Endothelial cell of umbilical vein (primary cell): ENCODE measurements around the gene VCL. TPM values are rescaled to one million over a fixed set of nuclear protein-coding genes. Genes with fewer than 3 reads are reported as not detected.

Source experiments
- BruUV-seq: library from RNA; stranded (reverse); fragments of 400-500 nt; replicated peaks from 2 replicates; lab custom pipeline; 2021; lab: Mats Ljungman, UMichigan
- CTCF ChIA-PET: fragments of 300-600, 350-600 bp; sonication (Branson Sonifier 250); formaldehyde crosslinking; loops from one replicate; lab custom pipeline; 2021; ENCODE audit warnings: antibody characterized with exemption, inconsistent platforms; lab: Charles Lee
- POLR2A ChIA-PET: fragments of 300-600, 350-600 bp; sonication (Branson Sonifier 250); formaldehyde crosslinking; loops from one replicate; lab custom pipeline; 2021; ENCODE audit warnings: antibody characterized with exemption, inconsistent platforms; lab: Charles Lee
- DNase-seq: peaks from one replicate; pipeline ENCODE4 v3.0.0-alpha.2; 2011; ENCODE audit warnings: low read depth, low spot score
- FAIRE-seq: peaks from 2 replicates; lab custom pipeline; 2011; peaks lifted over from hg19 to GRCh38; lab: Jason Lieb, UNC
- H2AFZ ChIP-seq: 2 replicates; pipeline ENCODE4 v1.6.0; 2012; ENCODE audit warnings: low read depth, low read length, control low read depth, inconsistent platforms
- H3K27ac ChIP-seq: 2 replicates; pipeline ENCODE4 v1.5.1; 2011; ENCODE audit warnings: low read depth, mild to moderate bottlenecking, control low read depth, low read length, moderate library complexity; ENCODE audit not compliant: insufficient read depth
- H3K27me3 ChIP-seq, 2 experiments: 2 replicates each; pipeline versions ENCODE4 v1.6.0 to v1.6.1; 2011; ENCODE audit warnings: low read length in 2 of 2, mixed read lengths in 1 of 2; ENCODE audit not compliant: control insufficient read depth in 2 of 2, insufficient read depth in 2 of 2
- H3K36me3 ChIP-seq, 2 experiments: 2 replicates in 1 of 2; 3 replicates in 1 of 2; pipeline ENCODE4 v1.5.1; 2011; ENCODE audit warnings: low read length in 2 of 2, mild to moderate bottlenecking in 1 of 2, moderate library complexity in 1 of 2; ENCODE audit not compliant: control insufficient read depth in 2 of 2, insufficient read depth in 2 of 2; ENCODE audit errors: extremely low read depth in 1 of 2
- H3K4me1 ChIP-seq: 3 replicates; pipeline ENCODE4 v1.5.1; 2011; ENCODE audit warnings: mild to moderate bottlenecking, low read length; ENCODE audit not compliant: control insufficient read depth, insufficient read depth; ENCODE audit errors: extremely low read depth
- H3K4me2 ChIP-seq: 2 replicates; pipeline ENCODE4 v1.6.1; 2011; ENCODE audit warnings: low read length, control low read depth, mixed read lengths; ENCODE audit not compliant: insufficient read depth
- H3K4me3 ChIP-seq, 3 experiments: fragments of 200-600 bp in 1 of 3; sonication (generic), shearing (Covaris generic) in 1 of 3; replicated peaks in 1 of 3; 2 replicates each; pipeline ENCODE4 v1.5.1; 2011 to 2016; ENCODE audit warnings: control low read depth in 3 of 3, low read length in 3 of 3, mild to moderate bottlenecking in 2 of 3, inconsistent platforms in 1 of 3, low read depth in 1 of 3, moderate library complexity in 1 of 3; ENCODE audit not compliant: insufficient read depth in 1 of 3
- H3K79me2 ChIP-seq: 2 replicates; pipeline ENCODE4 v1.6.0; 2012; ENCODE audit warnings: low read length, inconsistent platforms; ENCODE audit not compliant: control insufficient read depth, insufficient read depth
- H3K9ac ChIP-seq: replicated peaks from 2 replicates; pipeline ENCODE3; 2011; ENCODE audit warnings: low read length, control low read depth; ENCODE audit not compliant: insufficient read depth; ENCODE audit errors: extremely low read depth
- H3K9me1 ChIP-seq: replicated peaks from 3 replicates; pipeline ENCODE4 v1.6.0; 2011; ENCODE audit warnings: mild to moderate bottlenecking, low read length; ENCODE audit not compliant: control insufficient read depth, insufficient read depth; ENCODE audit errors: extremely low read depth
- H3K9me3 ChIP-seq: replicated peaks from 2 replicates; pipeline ENCODE4 v1.5.1; 2012; ENCODE audit warnings: low read length, inconsistent platforms; ENCODE audit not compliant: control insufficient read depth, insufficient read depth
- H4K20me1 ChIP-seq: replicated peaks from 2 replicates; pipeline ENCODE3; 2011; ENCODE audit warnings: mild to moderate bottlenecking, low read length; ENCODE audit not compliant: control insufficient read depth, insufficient read depth; ENCODE audit errors: extremely low read depth
- EZH2 ChIP-seq: IDR thresholded peaks from 2 replicates; pipeline ENCODE4 v1.6.1; 2012; ENCODE audit warnings: borderline replicate concordance, low read depth, mild to moderate bottlenecking, moderate library complexity, low read length, inconsistent platforms; ENCODE audit not compliant: severe bottlenecking
- FOS ChIP-seq: IDR thresholded peaks from 2 replicates; pipeline ENCODE4 v1.6.1; 2011; ENCODE audit warnings: mild to moderate bottlenecking, low read length, moderate library complexity, borderline replicate concordance; ENCODE audit not compliant: insufficient read depth
- GATA2 ChIP-seq: IDR thresholded peaks from 2 replicates; pipeline ENCODE4 v1.7.0; 2011; ENCODE audit warnings: low read depth, mild to moderate bottlenecking, moderate library complexity, mixed read lengths, low read length; ENCODE audit not compliant: insufficient read length, insufficient read depth
- JUN ChIP-seq: IDR thresholded peaks from 2 replicates; pipeline ENCODE4 v1.6.1; 2011; ENCODE audit warnings: borderline replicate concordance, low read depth; ENCODE audit not compliant: insufficient read length, insufficient read depth
- MYC ChIP-seq: IDR thresholded peaks from one replicate; pipeline ENCODE4 v1.6.1; 2011; ENCODE audit warnings: mild to moderate bottlenecking, low read depth, low read length
- POLR2A ChIP-seq: IDR thresholded peaks from 2 replicates; pipeline ENCODE4 v1.6.1; 2012; ENCODE audit warnings: low read depth, mild to moderate bottlenecking, control low read depth, low read length
- POLR2AphosphoS5 ChIP-seq: IDR thresholded peaks from 2 replicates; pipeline ENCODE4 v1.6.1; 2012; ENCODE audit warnings: low read depth, mild to moderate bottlenecking, control low read depth, low read length, moderate library complexity; ENCODE audit not compliant: insufficient read depth
- dilution Hi-C: fragments of 300-500 bp; cut with MboI; formaldehyde crosslinking; loops from one replicate; pipeline ENCODE4 v1.15.0; 2019; ENCODE audit warnings: low sequenced_read_pairs; ENCODE audit not compliant: extremely low pct_ligation_motif_present
- intact Hi-C: fragments of 100-400 bp; cut with micrococcal nuclease; formaldehyde crosslinking; loops from one replicate; pipeline ENCODE4 v1.10.0; 2022
- polyA plus RNA-seq, 4 experiments: library from polyadenylated mRNA; depleted of rRNA in 3 of 4; stranded (reverse) in 3 of 4; unstranded in 1 of 4; fragments of >200 nt; gene quantifications; 2 replicates each; pipeline versions ENCODE4 v1.2.1 to v1.2.3, GENCODE V29; 2011 to 2012; ENCODE audit warnings: missing spikeins in 1 of 4
- total RNA-seq: library from RNA; stranded (reverse); gene quantifications from 2 replicates; pipeline ENCODE4 v1.2.3, GENCODE V29; 2021
- TF ChIP-seq, protein P1 (sequence below), 2 donors: IDR thresholded peaks; 1 replicate in 1 of 2; 2 replicates in 1 of 2; pipeline ENCODE4 v1.5.1; 2011; ENCODE audit warnings: low read length in 2 of 2, mild to moderate bottlenecking in 2 of 2, moderate library complexity in 2 of 2, control low read depth in 1 of 2, inconsistent platforms in 1 of 2, low read depth in 1 of 2; ENCODE audit not compliant: insufficient read depth in 1 of 2; ENCODE audit errors: extremely low read depth in 1 of 2
- TF ChIP-seq, protein P2 (sequence below): IDR thresholded peaks from 2 replicates; pipeline ENCODE4 v1.6.1; 2011; ENCODE audit not compliant: insufficient read depth, insufficient read length

The VCL gene
- total and polyA plus RNA-seq, 2 donors (not counting 3 experiments of a cell fraction or from before 2014, with no cell fraction given): 95.4 to 231 TPM

DNA sequence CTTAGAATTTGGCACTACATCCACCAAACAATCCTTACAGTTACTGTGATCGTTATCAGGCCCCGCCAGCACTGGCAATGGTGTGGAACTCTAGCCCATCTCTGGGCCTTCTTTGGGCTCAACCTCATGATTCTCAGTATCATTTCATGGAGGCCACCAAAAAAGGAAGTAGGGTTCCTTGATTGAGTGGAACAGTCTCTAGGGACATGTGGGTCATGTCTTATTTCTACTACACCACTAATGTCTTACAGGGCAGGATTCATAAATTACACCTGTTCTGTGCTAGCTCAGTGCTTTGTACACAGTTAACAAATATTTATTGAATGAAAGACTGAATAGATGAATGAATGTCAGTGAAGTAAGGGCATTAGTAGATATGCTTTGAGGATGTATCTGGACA, 98.9 kb downstream of the VCL start:
- TF ChIP-seq FOS: no peak
- no peak for TF ChIP-seq POLR2A
- TF ChIP-seq POLR2AphosphoS5: no peak
- TF ChIP-seq JUN: no peak
- H3K9ac ChIP-seq: no peak overlapping the region
- intact Hi-C loops (no loop called here), dilution Hi-C loops (no loop called here)
- CTCF ChIA-PET: interaction anchor here (1.0 to 1.3 kb wide), 3 partner anchors 15 to 217 kb away, joined by 3 to 5 read pairs (median 4); no protein-coding TSS in a partner anchor
- BruUV-seq: no TSS peak
- no peaks in the 10 kb centered on the region for H3K4me1 ChIP-seq
- H3K36me3 ChIP-seq: peaks cover 38 to 43% of the 10 kb centered on the region in 2 experiments
- no peaks in the 10 kb centered on the region for H3K27me3 ChIP-seq
- no peaks in the 10 kb centered on the region for H3K79me2 ChIP-seq
- no peaks in the 10 kb centered on the region for H3K9me1 ChIP-seq
- no peak overlapping the region for H3K27ac ChIP-seq
- POLR2A ChIA-PET: interaction anchor here (0.6 kb wide), 1 partner anchor 285 kb away, joined by 3 read pairs; no protein-coding TSS in a partner anchor
- no peak overlapping the region for H2AFZ ChIP-seq
- no peak overlapping the region for H3K4me2 ChIP-seq
- peaks cover 2% of the 10 kb centered on the region for H4K20me1 ChIP-seq
- H3K9me3 ChIP-seq: no peaks in the 10 kb centered on the region
- FAIRE-seq (no peak), DNase-seq (no peak)
- no peak overlapping the region for H3K4me3 ChIP-seq

DNA sequence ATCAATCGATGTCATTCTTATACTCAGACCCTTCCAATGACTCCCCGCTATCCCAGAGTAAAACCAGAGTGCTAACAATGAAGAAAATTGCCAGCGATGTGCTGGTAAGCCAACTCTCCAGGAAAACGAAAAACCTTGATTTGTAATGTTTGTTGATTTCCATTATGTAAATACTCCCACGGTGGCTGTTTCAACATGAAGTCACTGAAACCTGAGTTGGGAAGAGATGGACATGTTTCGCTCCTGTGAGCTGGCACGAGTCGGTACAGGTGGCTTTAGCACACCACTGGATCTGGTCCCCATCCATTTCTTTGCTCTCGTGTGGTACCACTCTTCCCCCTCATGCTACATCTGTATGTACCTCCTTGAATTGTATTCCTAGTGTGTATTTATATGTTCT, 99.9 kb downstream of the VCL start:
- no peak overlapping the region for H3K9ac ChIP-seq
- no peak overlapping the region for H3K4me2 ChIP-seq
- no peak for DNase-seq
- no peaks in the 10 kb centered on the region for H3K9me1 ChIP-seq
- H3K9me3 ChIP-seq: no peaks in the 10 kb centered on the region
- peaks cover 35 to 40% of the 10 kb centered on the region in 2 experiments for H3K36me3 ChIP-seq
- intact Hi-C loops (no loop called here), dilution Hi-C loops (no loop called here)
- POLR2A ChIA-PET: no interaction called here
- CTCF ChIA-PET: interaction anchor here (1.1 to 1.2 kb wide), 2 partner anchors 17 to 212 kb away, joined by 3 read pairs; no protein-coding TSS in a partner anchor
- no peak overlapping the region for H3K27ac ChIP-seq
- TF ChIP-seq, protein P1, sequence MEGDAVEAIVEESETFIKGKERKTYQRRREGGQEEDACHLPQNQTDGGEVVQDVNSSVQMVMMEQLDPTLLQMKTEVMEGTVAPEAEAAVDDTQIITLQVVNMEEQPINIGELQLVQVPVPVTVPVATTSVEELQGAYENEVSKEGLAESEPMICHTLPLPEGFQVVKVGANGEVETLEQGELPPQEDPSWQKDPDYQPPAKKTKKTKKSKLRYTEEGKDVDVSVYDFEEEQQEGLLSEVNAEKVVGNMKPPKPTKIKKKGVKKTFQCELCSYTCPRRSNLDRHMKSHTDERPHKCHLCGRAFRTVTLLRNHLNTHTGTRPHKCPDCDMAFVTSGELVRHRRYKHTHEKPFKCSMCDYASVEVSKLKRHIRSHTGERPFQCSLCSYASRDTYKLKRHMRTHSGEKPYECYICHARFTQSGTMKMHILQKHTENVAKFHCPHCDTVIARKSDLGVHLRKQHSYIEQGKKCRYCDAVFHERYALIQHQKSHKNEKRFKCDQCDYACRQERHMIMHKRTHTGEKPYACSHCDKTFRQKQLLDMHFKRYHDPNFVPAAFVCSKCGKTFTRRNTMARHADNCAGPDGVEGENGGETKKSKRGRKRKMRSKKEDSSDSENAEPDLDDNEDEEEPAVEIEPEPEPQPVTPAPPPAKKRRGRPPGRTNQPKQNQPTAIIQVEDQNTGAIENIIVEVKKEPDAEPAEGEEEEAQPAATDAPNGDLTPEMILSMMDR (IDR thresholded peaks at IDR 0.05; ENCODE audit: extremely low read depth in 1 of 2, insufficient read depth in 1 of 2, low read depth in 1 of 2, low read length in 2 of 2): no peak
- TF ChIP-seq EZH2: no peak
- TF ChIP-seq MYC: no peak
- TF ChIP-seq, protein P2, sequence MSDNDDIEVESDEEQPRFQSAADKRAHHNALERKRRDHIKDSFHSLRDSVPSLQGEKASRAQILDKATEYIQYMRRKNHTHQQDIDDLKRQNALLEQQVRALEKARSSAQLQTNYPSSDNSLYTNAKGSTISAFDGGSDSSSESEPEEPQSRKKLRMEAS: no peak
- TF ChIP-seq POLR2AphosphoS5: no peak
- no peak for TF ChIP-seq GATA2
- no peak for TF ChIP-seq JUN
- TF ChIP-seq FOS: no peak
- TF ChIP-seq POLR2A: no peak
- BruUV-seq: no TSS peak
- no peaks in the 10 kb centered on the region for H3K4me1 ChIP-seq
- H4K20me1 ChIP-seq: no peaks in the 10 kb centered on the region
- H3K4me3 ChIP-seq: no peak overlapping the region
- FAIRE-seq: no peak
- H3K27me3 ChIP-seq: no peaks in the 10 kb centered on the region
- H3K79me2 ChIP-seq: no peaks in the 10 kb centered on the region
- no peak overlapping the region for H2AFZ ChIP-seq
